ENCODE measurements around the gene KITLG. TPM values are rescaled to one million over a fixed set of nuclear protein-coding genes. Genes with fewer than 3 reads are reported as not detected.

KITLG gene
- polyA plus RNA-seq, 1 donor (not counting 4 experiments of a cell fraction or from before 2014, with no cell fraction given) = 21.2 TPM

- FAIRE-seq (no peak), DNase-seq (ENCODE audit: low read depth, low spot score) (no peak)
- dilution Hi-C loops (cut with MboI; ENCODE audit: extremely low pct_ligation_motif_present, low sequenced_read_pairs) = no loop called here
- no peak overlapping the region for H3K4me2 ChIP-seq (ENCODE audit: control insufficient read depth, extremely low read depth, insufficient read depth, low read depth, low read length)
- H3K79me2 ChIP-seq (ENCODE audit: control insufficient read depth, insufficient read depth, low read length) = peaks cover 78% of the 10 kb centered on the region
- H3K36me3 ChIP-seq (ENCODE audit: control insufficient read depth in 2 of 2, extremely low read depth in 1 of 2, insufficient read depth in 2 of 2, low read length in 2 of 2) = peaks cover 0 to 4% of the 10 kb centered on the region in 2 experiments
- H3K9me1 ChIP-seq (ENCODE audit: control insufficient read depth, extremely low read depth, insufficient read depth, low read length) = no peaks in the 10 kb centered on the region
- no peaks in the 10 kb centered on the region for H3K9me3 ChIP-seq (ENCODE audit: control insufficient read depth, low read depth, low read length)
- TF ChIP-seq EZH2 (IDR thresholded peaks at IDR 0.05; ENCODE audit: low read length) = no peak
- TF ChIP-seq CTCF (optimal IDR thresholded peaks at IDR 0.05 in 1 of 3, IDR thresholded peaks at IDR 0.05 in 1 of 3, conservative IDR thresholded peaks at IDR 0.05 in 1 of 3; ENCODE audit: extremely low read depth in 1 of 3, insufficient read depth in 2 of 3, low read length in 3 of 3) = no peak
- no peaks in the 10 kb centered on the region for H3K27me3 ChIP-seq (ENCODE audit: control insufficient read depth, extremely low read depth, insufficient read depth, low read length)
- no peaks in the 10 kb centered on the region for H4K20me1 ChIP-seq (ENCODE audit: control insufficient read depth, extremely low read depth, insufficient read depth, low read length)
- no peak overlapping the region for H2AFZ ChIP-seq (ENCODE audit: control insufficient read depth, low read length)
- no peak overlapping the region for H3K4me3 ChIP-seq (ENCODE audit: control insufficient read depth in 2 of 3, extremely low read depth in 1 of 3, insufficient read depth in 2 of 3, low read depth in 1 of 3, low read length in 3 of 3)
- peaks cover 60% of the 10 kb centered on the region for H3K4me1 ChIP-seq (ENCODE audit: control insufficient read depth, extremely low read depth, insufficient read depth, low read length)
- no peak overlapping the region for H3K9ac ChIP-seq (ENCODE audit: control insufficient read depth, extremely low read depth, insufficient read depth, low read length)
- H3K27ac ChIP-seq (ENCODE audit: control insufficient read depth, insufficient read depth, low read length) = no peak overlapping the region
Observed at GRCh38 chr12:88573583-88573982, 6.7 kb downstream of the KITLG start.

DNA sequence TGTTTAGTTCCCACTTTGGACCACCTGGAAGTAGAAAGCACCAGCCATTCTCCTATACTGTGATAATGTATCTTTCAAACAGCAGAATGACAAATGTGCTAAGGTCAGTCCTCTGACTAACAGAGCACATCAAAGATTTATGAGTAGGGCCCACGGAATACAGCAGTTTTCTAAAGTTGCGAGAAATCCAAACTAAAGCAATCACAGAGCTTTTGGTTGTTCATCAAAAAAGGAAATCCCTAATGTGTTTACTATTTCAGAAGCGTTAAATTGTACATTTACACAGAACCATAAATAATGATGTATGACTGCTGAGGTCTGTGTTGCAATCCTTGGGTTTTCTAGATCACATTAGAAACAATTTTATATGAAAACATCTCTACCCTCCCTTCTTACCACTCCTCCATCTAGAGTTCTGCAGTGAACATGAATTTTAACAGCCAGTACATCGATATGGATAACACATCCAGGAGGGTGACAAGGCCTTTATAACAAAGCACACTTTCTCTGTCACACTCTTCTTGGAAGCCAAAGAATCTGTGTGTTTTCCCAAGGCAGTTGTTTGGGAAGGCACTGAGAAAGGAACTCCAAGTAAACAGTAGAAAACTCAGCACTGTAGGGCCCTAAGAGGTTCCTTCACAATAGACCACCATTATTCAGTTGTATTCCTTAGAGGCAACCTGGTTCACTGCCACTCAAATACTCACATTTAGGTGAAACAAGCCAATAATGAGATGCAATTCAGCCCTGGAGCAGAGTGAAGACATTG, 7.3 kb downstream of the KITLG start:
- DNase-seq (ENCODE audit: low read depth, low spot score) (no peak), FAIRE-seq (peak; percentile 67)
- peaks cover 0 to 4% of the 10 kb centered on the region in 2 experiments for H3K36me3 ChIP-seq (ENCODE audit: control insufficient read depth in 2 of 2, extremely low read depth in 1 of 2, insufficient read depth in 2 of 2, low read length in 2 of 2)
- no peaks in the 10 kb centered on the region for H3K9me1 ChIP-seq (ENCODE audit: control insufficient read depth, extremely low read depth, insufficient read depth, low read length)
- TF ChIP-seq CTCF (optimal IDR thresholded peaks at IDR 0.05 in 1 of 3, IDR thresholded peaks at IDR 0.05 in 1 of 3, conservative IDR thresholded peaks at IDR 0.05 in 1 of 3; ENCODE audit: extremely low read depth in 1 of 3, insufficient read depth in 2 of 3, low read length in 3 of 3) (no peak), EZH2 (IDR thresholded peaks at IDR 0.05; ENCODE audit: low read length) (no peak)
- H3K4me1 ChIP-seq (ENCODE audit: control insufficient read depth, extremely low read depth, insufficient read depth, low read length) = peaks cover 55% of the 10 kb centered on the region
- no peak overlapping the region for H3K27ac ChIP-seq (ENCODE audit: control insufficient read depth, insufficient read depth, low read length)
- H3K4me2 ChIP-seq (ENCODE audit: control insufficient read depth, extremely low read depth, insufficient read depth, low read depth, low read length) = no peak overlapping the region
- no peak overlapping the region for H3K9ac ChIP-seq (ENCODE audit: control insufficient read depth, extremely low read depth, insufficient read depth, low read length)
- H3K4me3 ChIP-seq (ENCODE audit: control insufficient read depth in 2 of 3, extremely low read depth in 1 of 3, insufficient read depth in 2 of 3, low read depth in 1 of 3, low read length in 3 of 3) = no peak overlapping the region
- no peaks in the 10 kb centered on the region for H4K20me1 ChIP-seq (ENCODE audit: control insufficient read depth, extremely low read depth, insufficient read depth, low read length)
- no peaks in the 10 kb centered on the region for H3K9me3 ChIP-seq (ENCODE audit: control insufficient read depth, low read depth, low read length)
- H3K79me2 ChIP-seq (ENCODE audit: control insufficient read depth, insufficient read depth, low read length) = peaks cover 77% of the 10 kb centered on the region
- dilution Hi-C loops (cut with MboI; ENCODE audit: extremely low pct_ligation_motif_present, low sequenced_read_pairs) = no loop called here
- no peaks in the 10 kb centered on the region for H3K27me3 ChIP-seq (ENCODE audit: control insufficient read depth, extremely low read depth, insufficient read depth, low read length)
- no peak overlapping the region for H2AFZ ChIP-seq (ENCODE audit: control insufficient read depth, low read length)

All from keratinocyte (primary cell).